T-helper 22 cell (primary cell): ENCODE results near the gene NOM1.

Experiments
- DNase-seq: peaks from one replicate; pipeline ENCODE4 v3.0.0-alpha.2; 2020; ENCODE audit warnings: low read depth

NOM1 gene

GRCh38 chr7:156984174-156984891, 34.8 kb downstream of the NOM1 start:
- DNase-seq, result no peak

GRCh38 chr7:156985101-156985992, 35.8 kb downstream of the NOM1 start:
- no peak for DNase-seq

- no peak for DNase-seq
Measured at GRCh38 chr7:156986378-156986777, 36.9 kb downstream of the NOM1 start.

GRCh38 chr7:156988343-156989185, 39.1 kb downstream of the NOM1 start:
- no peak for DNase-seq

- DNase-seq, result no peak
Measured at GRCh38 chr7:156989766-156990535, 40.4 kb downstream of the NOM1 start.

- no peak for DNase-seq
Measured at GRCh38 chr7:156993021-156993924, 43.8 kb downstream of the NOM1 start.

GRCh38 chr7:156993925-156994235, 44.4 kb downstream of the NOM1 start:
- no peak for DNase-seq

- no peak for DNase-seq
Measured at GRCh38 chr7:156994417-156994816, 44.9 kb downstream of the NOM1 start.

GRCh38 chr7:156998988-156999957, 49.8 kb downstream of the NOM1 start:
- no peak for DNase-seq

- no peak for DNase-seq
Measured at GRCh38 chr7:156999958-157000726, 50.6 kb downstream of the NOM1 start.

- no peak for DNase-seq
Measured at GRCh38 chr7:157000741-157001653, 51.5 kb downstream of the NOM1 start.

- no peak for DNase-seq
Measured at GRCh38 chr7:157001920-157002818, 52.7 kb downstream of the NOM1 start.

- DNase-seq, result no peak
Measured at GRCh38 chr7:157002819-157003421, 53.4 kb downstream of the NOM1 start.

- no peak for DNase-seq
Measured at GRCh38 chr7:157003445-157003755, 53.9 kb downstream of the NOM1 start.

- DNase-seq, result no peak
Measured at GRCh38 chr7:157003756-157004520, 54.4 kb downstream of the NOM1 start.
